ENCODE results near the gene CEP164.

CEP164 gene

GRCh38 chr11:117299351-117300282 is 28.0 kb upstream of the CEP164 start:
- Mint-ChIP-seq H3K27ac (peak overlapping the region; percentile 9), H3K4me1 (peaks cover 6% of the 10 kb centered on the region), H3K4me3 (no peak overlapping the region), H3K9me3 (no peaks in the 10 kb centered on the region), H3K36me3 (no peaks in the 10 kb centered on the region)
- DNase-seq (ENCODE audit: low spot score in 2 of 2) (no peak), ATAC-seq (no peak)

- Mint-ChIP-seq H3K4me3 (no peak overlapping the region), H3K9me3 (no peaks in the 10 kb centered on the region), H3K36me3 (no peaks in the 10 kb centered on the region), H3K27ac (no peak overlapping the region), H3K4me1 (peaks cover 6% of the 10 kb centered on the region)
- no peak for ATAC-seq
- no peak for DNase-seq (ENCODE audit: low spot score in 2 of 2)
These were observed 27.4 kb upstream of the CEP164 start for GRCh38 chr11:117300283-117300663.

- Mint-ChIP-seq H3K27ac (no peak overlapping the region), H3K9me3 (no peaks in the 10 kb centered on the region), H3K4me1 (peaks cover 6% of the 10 kb centered on the region), H3K36me3 (no peaks in the 10 kb centered on the region), H3K4me3 (no peak overlapping the region)
- ATAC-seq (no peak), DNase-seq (ENCODE audit: low spot score in 2 of 2) (no peak)
These were observed 26.9 kb upstream of the CEP164 start for GRCh38 chr11:117300773-117301172.

GRCh38 chr11:117302228-117302627 is 25.4 kb upstream of the CEP164 start:
- H3K36me3 Mint-ChIP-seq, result no peaks in the 10 kb centered on the region
- DNase-seq (ENCODE audit: low spot score in 2 of 2), result no peak
- no peaks in the 10 kb centered on the region for H3K9me3 Mint-ChIP-seq
- no peak overlapping the region for H3K27ac Mint-ChIP-seq
- H3K4me1 Mint-ChIP-seq, result peaks cover 6% of the 10 kb centered on the region
- no peak overlapping the region for H3K4me3 Mint-ChIP-seq
- no peak for ATAC-seq

GRCh38 chr11:117303101-117303500 is 24.6 kb upstream of the CEP164 start:
- no peaks in the 10 kb centered on the region for H3K36me3 Mint-ChIP-seq
- no peak for DNase-seq (ENCODE audit: low spot score in 2 of 2)
- H3K4me1 Mint-ChIP-seq, result peaks cover 6% of the 10 kb centered on the region
- ATAC-seq, result no peak
- no peak overlapping the region for H3K27ac Mint-ChIP-seq
- no peaks in the 10 kb centered on the region for H3K9me3 Mint-ChIP-seq
- no peak overlapping the region for H3K4me3 Mint-ChIP-seq

GRCh38 chr11:117303646-117304315 is 23.9 kb upstream of the CEP164 start:
- H3K4me3 Mint-ChIP-seq, result no peak overlapping the region
- H3K27ac Mint-ChIP-seq, result no peak overlapping the region
- no peaks in the 10 kb centered on the region for H3K9me3 Mint-ChIP-seq
- DNase-seq (ENCODE audit: low spot score in 2 of 2) (no peak), ATAC-seq (no peak)
- no peaks in the 10 kb centered on the region for H3K36me3 Mint-ChIP-seq
- peaks cover 6% of the 10 kb centered on the region for H3K4me1 Mint-ChIP-seq

- Mint-ChIP-seq H3K36me3 (no peaks in the 10 kb centered on the region), H3K27ac (no peak overlapping the region), H3K4me1 (peaks cover 6% of the 10 kb centered on the region), H3K9me3 (no peaks in the 10 kb centered on the region), H3K4me3 (no peak overlapping the region)
- no peak for ATAC-seq
- DNase-seq (ENCODE audit: low spot score in 2 of 2), result no peak
These were observed 22.5 kb upstream of the CEP164 start for GRCh38 chr11:117305145-117305544.

GRCh38 chr11:117309310-117309709 is 18.3 kb upstream of the CEP164 start:
- ATAC-seq (no peak), DNase-seq (ENCODE audit: low spot score in 2 of 2) (no peak)
- Mint-ChIP-seq H3K4me1 (no peaks in the 10 kb centered on the region), H3K36me3 (no peaks in the 10 kb centered on the region), H3K9me3 (no peaks in the 10 kb centered on the region), H3K27ac (no peak overlapping the region), H3K4me3 (no peak overlapping the region)

DNA sequence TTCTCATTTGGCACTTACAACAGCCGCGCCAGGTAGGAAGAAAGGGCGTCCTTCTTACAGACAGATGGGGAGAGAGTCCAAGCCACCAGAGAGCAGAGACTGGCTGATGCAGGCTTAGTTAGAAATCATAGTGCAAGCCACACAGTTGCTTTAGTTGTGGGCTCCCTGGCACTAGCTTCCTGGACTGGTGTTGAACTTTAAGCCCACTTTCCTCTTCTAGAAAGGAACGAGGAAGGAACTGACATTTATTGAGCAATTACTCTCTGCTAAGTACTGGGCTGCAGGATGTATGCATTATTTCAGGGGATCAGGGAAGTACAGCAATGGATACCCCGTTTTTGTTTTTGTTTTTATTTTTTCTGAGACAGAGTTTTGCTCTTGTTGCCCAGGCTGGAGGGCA is 14.6 kb upstream of the CEP164 start:
- DNase-seq (ENCODE audit: low spot score in 2 of 2) (no peak), ATAC-seq (no peak)
- Mint-ChIP-seq H3K9me3 (no peaks in the 10 kb centered on the region), H3K4me3 (no peak overlapping the region), H3K36me3 (no peaks in the 10 kb centered on the region), H3K27ac (no peak overlapping the region), H3K4me1 (peaks cover 6% of the 10 kb centered on the region)

DNA sequence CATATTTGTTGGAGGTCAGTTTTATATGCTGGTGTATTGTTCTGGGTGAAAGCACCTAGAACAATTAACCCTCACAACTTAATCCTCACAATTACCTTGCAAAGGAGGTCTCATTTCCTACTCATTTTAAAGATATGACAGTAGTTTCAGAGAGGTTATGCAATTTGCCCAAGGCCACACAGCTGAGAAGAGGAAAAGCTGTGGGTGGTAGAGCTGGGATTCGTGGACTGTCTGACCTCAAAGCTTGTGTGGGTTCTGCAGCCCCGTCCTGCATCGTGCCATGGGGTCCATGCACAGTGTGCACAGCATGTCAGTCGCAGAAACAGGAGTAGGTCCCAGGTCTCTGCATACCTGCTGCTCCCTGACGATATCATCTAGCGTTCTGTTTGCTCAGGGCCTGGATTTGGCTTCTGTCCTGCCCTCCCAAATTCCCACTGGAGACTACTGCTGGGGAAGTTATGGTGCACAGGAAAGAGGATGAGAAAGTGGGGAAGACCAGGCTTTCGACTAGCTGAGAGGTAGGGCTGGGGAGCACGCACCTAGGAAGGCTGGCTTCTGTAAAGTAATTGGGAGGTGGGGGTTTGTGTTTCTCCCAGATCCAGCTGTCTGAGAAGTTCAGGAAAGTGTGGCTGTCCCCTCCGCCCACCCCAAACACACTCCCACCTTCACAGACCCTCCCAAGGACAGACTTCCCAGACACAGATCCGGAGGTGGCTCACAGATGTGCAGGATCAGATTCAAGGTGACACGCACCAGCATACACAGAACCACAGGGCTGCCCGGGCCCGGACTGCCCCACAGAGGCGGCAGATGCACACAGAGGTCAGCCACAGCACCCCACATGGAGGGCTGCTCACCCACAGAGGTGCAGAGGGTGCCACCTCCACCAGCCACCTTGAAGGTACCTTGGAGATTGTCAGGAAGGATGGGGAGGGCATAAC is 13.6 kb upstream of the CEP164 start:
- Mint-ChIP-seq H3K9me3 (no peaks in the 10 kb centered on the region), H3K36me3 (no peaks in the 10 kb centered on the region), H3K4me1 (peaks cover 6% of the 10 kb centered on the region), H3K4me3 (peak overlapping the region; percentile 65), H3K27ac (no peak overlapping the region)
- ATAC-seq (no peak), DNase-seq (ENCODE audit: low spot score in 2 of 2) (no peak)

DNA sequence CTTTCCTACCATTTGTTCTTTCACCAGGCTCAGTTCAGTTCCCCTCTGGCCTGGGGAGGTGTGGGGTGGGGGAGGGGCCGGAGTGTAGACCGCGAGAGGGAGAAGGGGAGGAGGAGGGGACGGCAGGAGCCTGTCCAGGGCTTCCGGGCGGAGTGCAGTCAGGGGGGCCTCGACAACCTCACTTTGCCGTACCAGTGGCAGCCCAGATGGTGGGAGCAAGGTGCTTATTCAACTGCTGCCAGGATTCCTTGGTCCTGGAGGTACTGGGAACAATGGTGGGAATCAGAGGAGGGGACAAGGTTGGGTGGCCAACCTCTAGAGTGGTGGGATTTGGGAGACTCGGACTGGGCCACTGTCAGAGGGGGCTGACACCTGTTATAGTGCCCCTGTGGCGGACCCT is 12.8 kb upstream of the CEP164 start:
- Mint-ChIP-seq H3K9me3 (no peaks in the 10 kb centered on the region), H3K4me3 (peak overlapping the region; percentile 65), H3K4me1 (peaks cover 6% of the 10 kb centered on the region), H3K36me3 (no peaks in the 10 kb centered on the region), H3K27ac (peak overlapping the region; percentile 8)
- DNase-seq (ENCODE audit: low spot score in 2 of 2), result no peak
- ATAC-seq, result no peak

GRCh38 chr11:117315285-117316196 is 12.1 kb upstream of the CEP164 start:
- DNase-seq (ENCODE audit: low spot score in 2 of 2) (peak; percentile 10 to 58), ATAC-seq (peak; percentile 85)
- Mint-ChIP-seq H3K4me3 (peak overlapping the region; percentile 65), H3K4me1 (peaks cover 6% of the 10 kb centered on the region), H3K9me3 (no peaks in the 10 kb centered on the region), H3K27ac (peak overlapping the region; percentile 77), H3K36me3 (no peaks in the 10 kb centered on the region)

DNA sequence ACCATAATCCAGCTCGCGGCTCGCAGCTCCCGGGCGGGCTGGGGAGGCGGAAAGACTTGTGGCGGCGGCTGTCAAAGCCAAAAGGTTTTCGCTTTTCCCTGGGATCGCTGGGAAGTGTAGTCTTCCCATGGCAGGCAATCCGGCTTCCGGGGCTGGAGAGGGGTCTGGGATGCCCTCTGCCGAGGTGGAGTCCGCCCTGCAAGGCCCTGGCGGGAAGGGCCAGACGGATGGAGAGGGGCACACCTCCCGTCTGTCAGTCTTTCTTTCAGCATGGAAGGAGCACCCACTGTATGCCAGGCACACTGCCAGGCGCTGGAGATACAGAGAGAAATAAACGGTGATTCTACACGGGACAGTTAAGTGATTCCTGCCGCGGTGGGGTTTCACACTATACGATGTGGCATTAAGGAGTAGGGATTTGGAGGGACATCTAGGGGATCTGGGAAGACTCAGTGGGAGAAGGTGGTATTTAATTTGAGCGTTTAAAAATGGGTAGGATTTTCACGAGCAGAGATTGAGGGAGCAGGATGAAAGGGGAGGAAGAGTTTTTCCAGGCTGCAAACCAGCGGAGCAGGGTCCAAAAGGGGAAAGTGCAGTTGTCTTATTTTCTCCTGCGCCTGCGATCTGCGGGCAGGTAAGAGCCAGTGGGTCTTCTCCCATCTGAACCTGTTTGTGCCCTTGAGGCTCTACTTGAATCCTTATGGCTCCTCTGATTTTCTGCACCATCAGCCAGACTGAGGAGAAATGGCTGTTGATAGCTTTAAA is 11.3 kb upstream of the CEP164 start, which contains the start of gene BACE1:
Gene BACE1 (minus strand): TSS at position 60 of the 765 bp plus-strand sequence. CDS start 461 bp downstream, outside the sequence.
- peak within 1 kb of the TSS; percentile 77 for H3K27ac Mint-ChIP-seq
- H3K9me3 Mint-ChIP-seq, result no peaks in the 10 kb centered on the region
- no peaks in the 10 kb centered on the region for H3K36me3 Mint-ChIP-seq
- H3K4me3 Mint-ChIP-seq, result peak within 1 kb of the TSS; percentile 65
- ATAC-seq (peak; percentile 48), DNase-seq (ENCODE audit: low spot score in 2 of 2) (peak in 1 of 2 donors; percentile 56)
- peaks cover 6% of the 10 kb centered on the region for H3K4me1 Mint-ChIP-seq

DNA sequence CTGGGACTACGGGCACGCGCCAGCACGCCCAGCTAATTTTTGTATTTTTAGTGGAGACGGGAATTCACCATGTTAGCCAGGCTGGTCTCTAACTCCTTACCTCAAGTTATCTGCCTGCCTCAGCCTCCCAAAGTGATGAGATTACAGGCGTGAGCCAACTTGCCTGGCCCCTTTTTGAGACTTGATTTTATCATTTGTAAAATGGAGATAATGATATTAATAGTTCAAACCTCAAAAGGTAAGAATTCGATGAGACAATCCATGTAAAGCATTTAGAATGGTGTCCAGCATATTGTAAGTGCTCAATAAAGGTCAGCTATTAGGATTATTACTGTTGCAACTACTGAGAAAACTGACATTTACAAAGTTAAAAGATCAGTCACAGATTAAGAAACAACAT is 8.9 kb upstream of the CEP164 start:
- no peaks in the 10 kb centered on the region for H3K9me3 Mint-ChIP-seq
- no peak overlapping the region for H3K4me3 Mint-ChIP-seq
- H3K27ac Mint-ChIP-seq, result no peak overlapping the region
- H3K4me1 Mint-ChIP-seq, result peaks cover 6% of the 10 kb centered on the region
- no peak for ATAC-seq
- DNase-seq (ENCODE audit: low spot score in 2 of 2), result no peak
- no peaks in the 10 kb centered on the region for H3K36me3 Mint-ChIP-seq

Measured in stimulated activated effector memory CD8-positive, alpha-beta T cell treated with anti-CD3 and anti-CD28 coated beads, Interleukin-12 subunit alpha, Interleukin-12 subunit beta, amount 100 ng/mL, for 72 hours (primary cell).